GM19397 (cell line): ENCODE results near the gene KPNA4.
A peak's percentile ranks its signal among the peaks of the same experiment; 100 is the strongest.
"Not testable (repeated sequence)": the region's sequence is repeated elsewhere in the genome, so short reads cannot be mapped to it uniquely, and the experiment has no call there.

Experiments used
- ATAC-seq: cut with Tn5 transposase; IDR thresholded peaks from one replicate; pipeline ENCODE4 v1.9.1; 2021; ENCODE audit warnings: mild to moderate bottlenecking, moderate library complexity; ENCODE audit not compliant: unreplicated experiment

Gene KPNA4

GRCh38 chr3:160573955-160574525 is 8.7 kb upstream of the KPNA4 start:
- ATAC-seq, result not testable (repeated sequence)

- no peak for ATAC-seq
Measured at GRCh38 chr3:160569894-160570652, 4.7 kb upstream of the KPNA4 start.

- ATAC-seq, result no peak
Measured at GRCh38 chr3:160568989-160569388, 3.6 kb upstream of the KPNA4 start.

- ATAC-seq, result no peak
Measured at GRCh38 chr3:160567774-160568173, 2.4 kb upstream of the KPNA4 start.

- no peak for ATAC-seq
Measured at GRCh38 chr3:160566499-160566898, 1.1 kb upstream of the KPNA4 start.

GRCh38 chr3:160564949-160565441 is 376 bp downstream of the KPNA4 start:
- ATAC-seq, result peak; percentile 52

GRCh38 chr3:160564258-160564911 is 986 bp downstream of the KPNA4 start:
- ATAC-seq, result no peak

GRCh38 chr3:160562952-160563351 is 2.4 kb downstream of the KPNA4 start:
- no peak for ATAC-seq

- no peak for ATAC-seq
Measured at GRCh38 chr3:160557571-160557970, 7.8 kb downstream of the KPNA4 start.

- no peak for ATAC-seq
Measured at GRCh38 chr3:160556141-160556540, 9.2 kb downstream of the KPNA4 start.

- no peak for ATAC-seq
Measured at GRCh38 chr3:160554980-160555379, 10.4 kb downstream of the KPNA4 start.

- no peak for ATAC-seq
Measured at GRCh38 chr3:160553827-160554226, 11.5 kb downstream of the KPNA4 start.

- no peak for ATAC-seq
Measured at GRCh38 chr3:160546727-160547126, 18.6 kb downstream of the KPNA4 start.

- ATAC-seq, result no peak
Measured at GRCh38 chr3:160545504-160545871, 19.9 kb downstream of the KPNA4 start.

- ATAC-seq, result no peak
Measured at GRCh38 chr3:160544844-160545503, 20.4 kb downstream of the KPNA4 start.

- no peak for ATAC-seq
Measured at GRCh38 chr3:160540551-160540950, 24.8 kb downstream of the KPNA4 start.

GRCh38 chr3:160538895-160539294 is 26.5 kb downstream of the KPNA4 start:
- no peak for ATAC-seq

GRCh38 chr3:160537729-160538128 is 27.6 kb downstream of the KPNA4 start:
- ATAC-seq, result no peak

GRCh38 chr3:160532371-160532770 is 33.0 kb downstream of the KPNA4 start:
- ATAC-seq, result no peak

GRCh38 chr3:160531311-160531710 is 34.1 kb downstream of the KPNA4 start:
- no peak for ATAC-seq

GRCh38 chr3:160516391-160516790 is 49.0 kb downstream of the KPNA4 start:
- ATAC-seq, result not testable (repeated sequence)
